Measurements from ENCODE around the gene IFI44L. TPM values are rescaled to one million over a fixed set of nuclear protein-coding genes. Genes with fewer than 3 reads are reported as not detected.

The IFI44L gene
- total RNA-seq, 2 donors from 2014 or later, result 0.74 to 2.1 TPM

DNA sequence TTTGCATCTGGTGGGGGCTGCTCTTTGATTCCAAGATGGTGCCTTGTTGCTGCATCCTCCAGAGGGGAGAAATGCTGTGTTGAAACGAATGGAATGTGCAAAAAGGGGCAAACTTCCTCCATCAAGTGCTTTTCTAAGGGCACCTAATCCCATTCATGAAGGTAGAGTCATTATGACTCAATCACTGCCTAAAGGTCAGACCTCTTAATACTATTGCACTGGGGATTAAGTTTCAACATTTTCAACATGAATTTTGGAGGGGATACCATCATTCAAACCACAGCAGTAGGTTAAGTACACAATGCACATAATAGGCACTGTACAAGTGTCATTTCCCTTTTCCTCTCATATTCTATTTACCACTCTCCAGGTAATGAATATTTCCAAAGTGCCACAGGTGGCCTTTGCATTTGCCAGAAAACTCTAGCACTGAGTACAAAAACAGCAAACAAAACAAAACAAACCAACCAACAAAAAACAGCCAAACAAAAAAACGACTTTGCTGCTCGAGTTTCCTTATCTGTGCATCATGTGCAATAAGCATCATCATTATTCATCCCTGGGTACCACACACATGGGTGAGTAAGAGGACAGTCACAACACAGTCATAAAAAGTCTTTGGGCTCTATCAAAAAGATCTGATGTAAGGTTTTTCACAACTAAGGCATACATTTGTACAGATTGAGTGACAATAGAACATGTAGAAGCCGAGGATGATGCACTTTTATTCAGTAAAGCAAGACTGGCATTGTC, 71.9 kb downstream of the IFI44L start:
- intact Hi-C loops (cut with DNase I), result no loop called here
- Histone ChIP-seq H3K9ac (ENCODE audit: low read depth in 2 of 2, low read length in 2 of 2) (no peak overlapping the region), H3K9me3 (no peaks in the 10 kb centered on the region), H3K4me1 (no peaks in the 10 kb centered on the region), H3K27me3 (no peaks in the 10 kb centered on the region), H3K4me3 (no peak overlapping the region), H3K27ac (no peak overlapping the region), H3K36me3 (no peaks in the 10 kb centered on the region)
- DNase-seq, result no peak
- TF ChIP-seq, protein P1, sequence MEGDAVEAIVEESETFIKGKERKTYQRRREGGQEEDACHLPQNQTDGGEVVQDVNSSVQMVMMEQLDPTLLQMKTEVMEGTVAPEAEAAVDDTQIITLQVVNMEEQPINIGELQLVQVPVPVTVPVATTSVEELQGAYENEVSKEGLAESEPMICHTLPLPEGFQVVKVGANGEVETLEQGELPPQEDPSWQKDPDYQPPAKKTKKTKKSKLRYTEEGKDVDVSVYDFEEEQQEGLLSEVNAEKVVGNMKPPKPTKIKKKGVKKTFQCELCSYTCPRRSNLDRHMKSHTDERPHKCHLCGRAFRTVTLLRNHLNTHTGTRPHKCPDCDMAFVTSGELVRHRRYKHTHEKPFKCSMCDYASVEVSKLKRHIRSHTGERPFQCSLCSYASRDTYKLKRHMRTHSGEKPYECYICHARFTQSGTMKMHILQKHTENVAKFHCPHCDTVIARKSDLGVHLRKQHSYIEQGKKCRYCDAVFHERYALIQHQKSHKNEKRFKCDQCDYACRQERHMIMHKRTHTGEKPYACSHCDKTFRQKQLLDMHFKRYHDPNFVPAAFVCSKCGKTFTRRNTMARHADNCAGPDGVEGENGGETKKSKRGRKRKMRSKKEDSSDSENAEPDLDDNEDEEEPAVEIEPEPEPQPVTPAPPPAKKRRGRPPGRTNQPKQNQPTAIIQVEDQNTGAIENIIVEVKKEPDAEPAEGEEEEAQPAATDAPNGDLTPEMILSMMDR (IDR thresholded peaks at IDR 0.05), result no peak

Other genes with a start within 250 kb of the IFI44L start
- gene PTGFR, start 129.5 kb upstream of the IFI44L start, total RNA-seq, result 1 to 10 TPM in 1 of 2 donors, under 1 TPM in 1; 0.35 to 1.1 TPM
- gene IFI44, start 29.4 kb downstream of the IFI44L start, total RNA-seq, result 1 to 10 TPM; 2.2 to 4.4 TPM